Stimulated activated naive CD8-positive, alpha-beta T cell treated with anti-CD3 and anti-CD28 coated beads, Interleukin-15, Interleukin-2, amounts not matched to agents 100 ng/mL and 50 ng/mL, for 24 hours (primary cell): ENCODE results near the gene ACTN4.

Experiments
- H3K27ac Mint-ChIP-seq: one replicate; pipeline ENCODE4 v1.8.0; 2021; ENCODE audit warnings: mild to moderate bottlenecking, mixed read lengths
- H3K27me3 Mint-ChIP-seq: one replicate; pipeline ENCODE4 v1.8.0; 2021; ENCODE audit warnings: mixed read lengths
- H3K36me3 Mint-ChIP-seq: one replicate; pipeline ENCODE4 v1.8.0; 2021; ENCODE audit warnings: low read depth, mixed read lengths
- H3K4me1 Mint-ChIP-seq: one replicate; pipeline ENCODE4 v1.8.0; 2021; ENCODE audit warnings: low read depth, mixed read lengths
- H3K4me3 Mint-ChIP-seq: one replicate; pipeline ENCODE4 v1.8.0; 2021; ENCODE audit warnings: mild to moderate bottlenecking, mixed read lengths
- H3K9me3 Mint-ChIP-seq: one replicate; pipeline ENCODE4 v1.8.0; 2021; ENCODE audit warnings: mixed read lengths

ACTN4 gene

GRCh38 chr19:38721979-38722773 lies 74.7 kb downstream of the ACTN4 start:
- Mint-ChIP-seq H3K9me3 (no peaks in the 10 kb centered on the region), H3K27ac (no peak overlapping the region), H3K27me3 (no peaks in the 10 kb centered on the region), H3K4me1 (peaks cover 9% of the 10 kb centered on the region), H3K4me3 (no peak overlapping the region), H3K36me3 (peaks cover 30% of the 10 kb centered on the region)

GRCh38 chr19:38722947-38723605 lies 75.6 kb downstream of the ACTN4 start:
- H3K4me3 Mint-ChIP-seq = no peak overlapping the region
- no peaks in the 10 kb centered on the region for H3K9me3 Mint-ChIP-seq
- H3K4me1 Mint-ChIP-seq = peaks cover 9% of the 10 kb centered on the region
- H3K36me3 Mint-ChIP-seq = peaks cover 25% of the 10 kb centered on the region
- H3K27ac Mint-ChIP-seq = no peak overlapping the region
- H3K27me3 Mint-ChIP-seq = no peaks in the 10 kb centered on the region

GRCh38 chr19:38723606-38723965 lies 76.1 kb downstream of the ACTN4 start:
- Mint-ChIP-seq H3K4me1 (peaks cover 9% of the 10 kb centered on the region), H3K27me3 (no peaks in the 10 kb centered on the region), H3K36me3 (peaks cover 25% of the 10 kb centered on the region), H3K9me3 (no peaks in the 10 kb centered on the region), H3K4me3 (no peak overlapping the region), H3K27ac (no peak overlapping the region)

- H3K4me1 Mint-ChIP-seq = peaks cover 9% of the 10 kb centered on the region
- H3K36me3 Mint-ChIP-seq = peaks cover 22% of the 10 kb centered on the region
- no peak overlapping the region for H3K27ac Mint-ChIP-seq
- H3K27me3 Mint-ChIP-seq = no peaks in the 10 kb centered on the region
- no peak overlapping the region for H3K4me3 Mint-ChIP-seq
- no peaks in the 10 kb centered on the region for H3K9me3 Mint-ChIP-seq
Measured at GRCh38 chr19:38723990-38724854, 76.8 kb downstream of the ACTN4 start.

- H3K9me3 Mint-ChIP-seq = no peaks in the 10 kb centered on the region
- H3K27ac Mint-ChIP-seq = no peak overlapping the region
- no peaks in the 10 kb centered on the region for H3K27me3 Mint-ChIP-seq
- H3K4me3 Mint-ChIP-seq = no peak overlapping the region
- peaks cover 13% of the 10 kb centered on the region for H3K4me1 Mint-ChIP-seq
- H3K36me3 Mint-ChIP-seq = peaks cover 28% of the 10 kb centered on the region
Measured at GRCh38 chr19:38725469-38726283, 78.2 kb downstream of the ACTN4 start.

GRCh38 chr19:38726284-38726673 lies 78.8 kb downstream of the ACTN4 start:
- no peak overlapping the region for H3K27ac Mint-ChIP-seq
- H3K9me3 Mint-ChIP-seq = no peaks in the 10 kb centered on the region
- H3K4me1 Mint-ChIP-seq = peaks cover 13% of the 10 kb centered on the region
- H3K36me3 Mint-ChIP-seq = peaks cover 26% of the 10 kb centered on the region
- H3K27me3 Mint-ChIP-seq = no peaks in the 10 kb centered on the region
- H3K4me3 Mint-ChIP-seq = no peak overlapping the region

GRCh38 chr19:38726761-38727301 lies 79.4 kb downstream of the ACTN4 start:
- H3K36me3 Mint-ChIP-seq = peaks cover 24% of the 10 kb centered on the region
- H3K4me3 Mint-ChIP-seq = no peak overlapping the region
- no peaks in the 10 kb centered on the region for H3K27me3 Mint-ChIP-seq
- H3K9me3 Mint-ChIP-seq = no peaks in the 10 kb centered on the region
- H3K27ac Mint-ChIP-seq = no peak overlapping the region
- H3K4me1 Mint-ChIP-seq = peaks cover 13% of the 10 kb centered on the region

GRCh38 chr19:38727306-38727867 lies 79.9 kb downstream of the ACTN4 start:
- Mint-ChIP-seq H3K36me3 (peaks cover 24% of the 10 kb centered on the region), H3K9me3 (no peaks in the 10 kb centered on the region), H3K4me1 (peaks cover 13% of the 10 kb centered on the region), H3K4me3 (no peak overlapping the region), H3K27ac (no peak overlapping the region), H3K27me3 (no peaks in the 10 kb centered on the region)

- peaks cover 24% of the 10 kb centered on the region for H3K36me3 Mint-ChIP-seq
- peaks cover 13% of the 10 kb centered on the region for H3K4me1 Mint-ChIP-seq
- H3K9me3 Mint-ChIP-seq = no peaks in the 10 kb centered on the region
- H3K4me3 Mint-ChIP-seq = no peak overlapping the region
- no peaks in the 10 kb centered on the region for H3K27me3 Mint-ChIP-seq
- no peak overlapping the region for H3K27ac Mint-ChIP-seq
Measured at GRCh38 chr19:38727868-38728660, 80.6 kb downstream of the ACTN4 start.

- H3K9me3 Mint-ChIP-seq = no peaks in the 10 kb centered on the region
- peaks cover 24% of the 10 kb centered on the region for H3K36me3 Mint-ChIP-seq
- H3K4me3 Mint-ChIP-seq = no peak overlapping the region
- peaks cover 20% of the 10 kb centered on the region for H3K4me1 Mint-ChIP-seq
- no peak overlapping the region for H3K27ac Mint-ChIP-seq
- H3K27me3 Mint-ChIP-seq = no peaks in the 10 kb centered on the region
Measured at GRCh38 chr19:38728752-38729541, 81.5 kb downstream of the ACTN4 start.

GRCh38 chr19:38729653-38730469 lies 82.4 kb downstream of the ACTN4 start:
- no peaks in the 10 kb centered on the region for H3K9me3 Mint-ChIP-seq
- peaks cover 29% of the 10 kb centered on the region for H3K4me1 Mint-ChIP-seq
- no peak overlapping the region for H3K27ac Mint-ChIP-seq
- no peaks in the 10 kb centered on the region for H3K27me3 Mint-ChIP-seq
- no peak overlapping the region for H3K4me3 Mint-ChIP-seq
- peaks cover 19% of the 10 kb centered on the region for H3K36me3 Mint-ChIP-seq

- no peak overlapping the region for H3K4me3 Mint-ChIP-seq
- no peak overlapping the region for H3K27ac Mint-ChIP-seq
- no peaks in the 10 kb centered on the region for H3K27me3 Mint-ChIP-seq
- no peaks in the 10 kb centered on the region for H3K9me3 Mint-ChIP-seq
- peaks cover 35% of the 10 kb centered on the region for H3K4me1 Mint-ChIP-seq
- H3K36me3 Mint-ChIP-seq = peaks cover 14% of the 10 kb centered on the region
Measured at GRCh38 chr19:38730470-38730730, 83.0 kb downstream of the ACTN4 start.
